ENCODE measurements around the gene CASP9.

DNA sequence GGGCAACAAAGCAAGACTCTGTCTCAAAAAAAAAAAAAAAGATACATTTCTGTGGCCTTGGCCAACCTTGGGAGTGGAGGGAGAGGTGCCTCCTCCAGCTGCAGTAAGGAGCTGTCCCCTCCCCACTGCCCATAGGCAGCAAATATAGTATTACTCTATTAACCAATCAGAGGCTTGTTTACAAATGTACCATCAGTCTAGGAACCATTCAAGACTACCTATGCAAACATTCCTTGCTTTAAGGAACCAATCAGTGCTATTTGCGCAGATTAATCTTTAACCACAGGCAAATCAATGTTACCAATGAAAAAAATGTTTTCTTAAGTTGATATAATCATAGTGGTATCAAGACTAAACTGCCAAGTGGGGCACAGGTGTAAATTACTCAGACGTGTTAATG is 66.4 kb downstream of the CASP9 start:
- TF ChIP-seq, protein P1, sequence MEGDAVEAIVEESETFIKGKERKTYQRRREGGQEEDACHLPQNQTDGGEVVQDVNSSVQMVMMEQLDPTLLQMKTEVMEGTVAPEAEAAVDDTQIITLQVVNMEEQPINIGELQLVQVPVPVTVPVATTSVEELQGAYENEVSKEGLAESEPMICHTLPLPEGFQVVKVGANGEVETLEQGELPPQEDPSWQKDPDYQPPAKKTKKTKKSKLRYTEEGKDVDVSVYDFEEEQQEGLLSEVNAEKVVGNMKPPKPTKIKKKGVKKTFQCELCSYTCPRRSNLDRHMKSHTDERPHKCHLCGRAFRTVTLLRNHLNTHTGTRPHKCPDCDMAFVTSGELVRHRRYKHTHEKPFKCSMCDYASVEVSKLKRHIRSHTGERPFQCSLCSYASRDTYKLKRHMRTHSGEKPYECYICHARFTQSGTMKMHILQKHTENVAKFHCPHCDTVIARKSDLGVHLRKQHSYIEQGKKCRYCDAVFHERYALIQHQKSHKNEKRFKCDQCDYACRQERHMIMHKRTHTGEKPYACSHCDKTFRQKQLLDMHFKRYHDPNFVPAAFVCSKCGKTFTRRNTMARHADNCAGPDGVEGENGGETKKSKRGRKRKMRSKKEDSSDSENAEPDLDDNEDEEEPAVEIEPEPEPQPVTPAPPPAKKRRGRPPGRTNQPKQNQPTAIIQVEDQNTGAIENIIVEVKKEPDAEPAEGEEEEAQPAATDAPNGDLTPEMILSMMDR (IDR thresholded peaks at IDR 0.05) = no peak
- no peak for TF ChIP-seq POLR2A (IDR thresholded peaks at IDR 0.05)
